NCI-H2081 treated with DMSO at 0.1 percent for 48 hours (cell line): Measurements from ENCODE around the gene NELL2.

Source experiments
- DNase-seq: peaks from one replicate; lab custom pipeline; 2025; lab: John Stamatoyannopoulos, UW

Gene NELL2

GRCh38 chr12:44616402-44616801 is 259.7 kb downstream of the NELL2 start:
- DNase-seq: no peak

- DNase-seq: no peak
Measured at GRCh38 chr12:44611538-44611937, 264.6 kb downstream of the NELL2 start.

- DNase-seq: no peak
Measured at GRCh38 chr12:44603701-44604100, 272.4 kb downstream of the NELL2 start.

- no peak for DNase-seq
Measured at GRCh38 chr12:44592626-44593025, 283.5 kb downstream of the NELL2 start.

GRCh38 chr12:44589697-44590096 is 286.4 kb downstream of the NELL2 start:
- no peak for DNase-seq

- DNase-seq: no peak
Measured at GRCh38 chr12:44588651-44589050, 287.5 kb downstream of the NELL2 start.

- no peak for DNase-seq
Measured at GRCh38 chr12:44584625-44585024, 291.5 kb downstream of the NELL2 start.

- DNase-seq: no peak
Measured at GRCh38 chr12:44582521-44582920, 293.6 kb downstream of the NELL2 start.

GRCh38 chr12:44581642-44582242 is 294.4 kb downstream of the NELL2 start:
- no peak for DNase-seq

- DNase-seq: no peak
Measured at GRCh38 chr12:44574586-44574985, 301.5 kb downstream of the NELL2 start.

- DNase-seq: no peak
Measured at GRCh38 chr12:44573723-44574122, 302.4 kb downstream of the NELL2 start.

GRCh38 chr12:44571006-44571550 is 305.0 kb downstream of the NELL2 start:
- no peak for DNase-seq

- DNase-seq: no peak
Measured at GRCh38 chr12:44570036-44570583, 306.0 kb downstream of the NELL2 start.

GRCh38 chr12:44565163-44565562 is 311.0 kb downstream of the NELL2 start:
- no peak for DNase-seq

GRCh38 chr12:44563486-44563885 is 312.6 kb downstream of the NELL2 start:
- DNase-seq: no peak

GRCh38 chr12:44558340-44559100 is 317.6 kb downstream of the NELL2 start:
- no peak for DNase-seq

GRCh38 chr12:44555454-44555853 is 320.7 kb downstream of the NELL2 start:
- no peak for DNase-seq

- no peak for DNase-seq
Measured at GRCh38 chr12:44551631-44552030, 324.5 kb downstream of the NELL2 start.

GRCh38 chr12:44550377-44550776 is 325.7 kb downstream of the NELL2 start:
- DNase-seq: no peak

- no peak for DNase-seq
Measured at GRCh38 chr12:44546060-44546459, 330.1 kb downstream of the NELL2 start.

- no peak for DNase-seq
Measured at GRCh38 chr12:44544018-44544417, 332.1 kb downstream of the NELL2 start.

GRCh38 chr12:44542716-44543115 is 333.4 kb downstream of the NELL2 start:
- no peak for DNase-seq

GRCh38 chr12:44537354-44537753 is 338.8 kb downstream of the NELL2 start:
- DNase-seq: no peak
